ENCODE data around the gene SEPTIN11.

The SEPTIN11 gene

GRCh38 chr4:76943129-76943620, 6.4 kb upstream of the SEPTIN11 start:
- peak; percentile 81 for DNase-seq (ENCODE audit: low read depth)
- H3K4me3 ChIP-seq (replicated peaks; ENCODE audit: low read depth, low read length): no peak overlapping the region
- no peak for TF ChIP-seq CTCF (IDR thresholded peaks at IDR 0.05; ENCODE audit: low read length, missing control alignments)

- no peak for TF ChIP-seq CTCF (IDR thresholded peaks at IDR 0.05; ENCODE audit: low read length, missing control alignments)
- no peak for DNase-seq (ENCODE audit: low read depth)
- H3K4me3 ChIP-seq (replicated peaks; ENCODE audit: low read depth, low read length): no peak overlapping the region
These were observed 5.8 kb upstream of the SEPTIN11 start for GRCh38 chr4:76943790-76944189.

GRCh38 chr4:76947369-76947768, 2.2 kb upstream of the SEPTIN11 start:
- H3K4me3 ChIP-seq (replicated peaks; ENCODE audit: low read depth, low read length): no peak overlapping the region
- peak; percentile 44 for DNase-seq (ENCODE audit: low read depth)
- TF ChIP-seq CTCF (IDR thresholded peaks at IDR 0.05; ENCODE audit: low read length, missing control alignments): peak; percentile 3

GRCh38 chr4:76948443-76949275, 893 bp upstream of the SEPTIN11 start:
- H3K4me3 ChIP-seq (replicated peaks; ENCODE audit: low read depth, low read length): peak overlapping the region; percentile 90
- TF ChIP-seq CTCF (IDR thresholded peaks at IDR 0.05; ENCODE audit: low read length, missing control alignments): peak; percentile 1
- DNase-seq (ENCODE audit: low read depth): peak; percentile 78

- H3K4me3 ChIP-seq (replicated peaks; ENCODE audit: low read depth, low read length): peak overlapping the region; percentile 90
- peak; percentile 44 for DNase-seq (ENCODE audit: low read depth)
- TF ChIP-seq CTCF (IDR thresholded peaks at IDR 0.05; ENCODE audit: low read length, missing control alignments): no peak
These were observed 752 bp downstream of the SEPTIN11 start for GRCh38 chr4:76950052-76950955.

GRCh38 chr4:76950956-76951671, 1.6 kb downstream of the SEPTIN11 start:
- DNase-seq (ENCODE audit: low read depth): peak; percentile 47
- peak overlapping the region; percentile 90 for H3K4me3 ChIP-seq (replicated peaks; ENCODE audit: low read depth, low read length)
- no peak for TF ChIP-seq CTCF (IDR thresholded peaks at IDR 0.05; ENCODE audit: low read length, missing control alignments)

Data from fibroblast of pulmonary artery (primary cell).